Sigmoid colon (tissue), 3 donors: Measurements from ENCODE around the gene SULT1C2.

Experiments
- CTCF ChIP-seq, 4 experiments: fragments of 450-650 bp in 3 of 4; fragments of 200-600 bp in 1 of 4; IDR thresholded peaks; one replicate each; pipeline ENCODE4 v1.5.1; 2016 to 2019; ENCODE audit warnings: antibody characterized with exemption in 4 of 4, mild to moderate bottlenecking in 3 of 4, moderate library complexity in 2 of 4
- POLR2A ChIP-seq, 2 donors: fragments of 450-650 bp; IDR thresholded peaks; one replicate each; pipeline ENCODE4 v1.6.1; 2016; ENCODE audit warnings: antibody characterized with exemption in 2 of 2, mild to moderate bottlenecking in 2 of 2, moderate library complexity in 2 of 2

DNA sequence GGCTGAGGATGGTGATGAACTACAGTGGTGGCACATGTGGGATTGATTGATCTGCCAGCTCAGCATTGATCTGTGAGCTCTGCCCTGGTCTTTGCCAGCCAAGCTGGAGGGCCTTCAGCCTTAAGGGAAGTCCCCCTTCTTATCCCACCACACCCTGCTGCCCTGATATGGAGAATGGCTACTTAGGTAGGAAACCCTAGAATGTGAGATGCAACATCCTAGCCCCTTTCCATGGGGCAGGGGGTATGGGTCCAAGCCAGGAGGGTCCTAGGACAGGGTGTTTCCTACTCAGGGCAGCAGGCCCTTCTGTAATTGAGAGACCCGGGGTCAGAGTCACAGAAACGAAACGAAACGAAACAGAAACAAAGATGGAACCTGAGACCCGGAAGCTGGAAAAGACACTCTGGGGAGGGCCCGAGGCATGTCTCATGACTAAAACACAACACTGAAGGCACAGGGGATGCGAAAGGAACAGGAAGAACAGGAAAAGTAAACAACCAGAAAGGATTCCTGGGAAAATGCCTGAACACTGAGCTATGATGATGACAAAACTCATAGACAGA is 16.9 kb upstream of the SULT1C2 start:
- TF ChIP-seq CTCF (IDR thresholded peaks at IDR 0.05) (no peak), POLR2A (IDR thresholded peaks at IDR 0.05) (no peak)
